NCI-H2227 treated with DMSO at 0.1 percent for 48 hours (cell line): ENCODE results near the gene CASP5.

Source experiments
- DNase-seq: peaks from one replicate; lab custom pipeline; 2025; lab: John Stamatoyannopoulos, UW

CASP5 gene

GRCh38 chr11:104967534-104968354 lies 55.2 kb downstream of the CASP5 start:
- no peak for DNase-seq

- no peak for DNase-seq
These were observed 57.2 kb downstream of the CASP5 start for GRCh38 chr11:104965735-104966134.

GRCh38 chr11:104964247-104964646 lies 58.7 kb downstream of the CASP5 start:
- no peak for DNase-seq

GRCh38 chr11:104962852-104963251 lies 60.1 kb downstream of the CASP5 start:
- DNase-seq: no peak

- DNase-seq: no peak
These were observed 65.7 kb downstream of the CASP5 start for GRCh38 chr11:104957280-104957679.

- DNase-seq: no peak
These were observed 66.4 kb downstream of the CASP5 start for GRCh38 chr11:104956528-104956927.

GRCh38 chr11:104946907-104947306 lies 76.1 kb downstream of the CASP5 start:
- no peak for DNase-seq
